HEK293T (cell line): Measurements from ENCODE around the gene MAP2K3.

ENCODE experiments used
- ARNT ChIP-seq: fragments of 450-650 bp; IDR thresholded peaks from 2 replicates; pipeline ENCODE4 v1.6.1; 2017; ENCODE audit warnings: mild to moderate bottlenecking
- BHLHE40 ChIP-seq: fragments of 450-650 bp; IDR thresholded peaks from 2 replicates; pipeline ENCODE4 v1.6.1; 2016; ENCODE audit warnings: mild to moderate bottlenecking, moderate library complexity, borderline replicate concordance
- CTBP1 ChIP-seq: fragments of 450-650 bp; IDR thresholded peaks from 2 replicates; pipeline ENCODE4 v1.6.1; 2016; ENCODE audit warnings: borderline replicate concordance
- ELF4 ChIP-seq: fragments of 450-650 bp; IDR thresholded peaks from 2 replicates; pipeline ENCODE4 v1.6.1; 2017; ENCODE audit warnings: antibody characterized with exemption
- FOXA1 ChIP-seq: fragments of 450-650 bp; IDR thresholded peaks from 2 replicates; pipeline ENCODE4 v1.6.1; 2016; ENCODE audit warnings: mild to moderate bottlenecking
- FOXK2 ChIP-seq: fragments of 450-650 bp; IDR thresholded peaks from 2 replicates; pipeline ENCODE4 v1.6.1; 2016; ENCODE audit warnings: mild to moderate bottlenecking
- FOXM1 ChIP-seq: fragments of 450-650 bp; IDR thresholded peaks from 2 replicates; pipeline ENCODE4 v1.6.1; 2017; ENCODE audit warnings: mild to moderate bottlenecking, borderline replicate concordance
- L3MBTL2 ChIP-seq: fragments of 450-650 bp; conservative IDR thresholded peaks from 2 replicates; pipeline ENCODE4 v1.6.1; 2016; ENCODE audit warnings: mild to moderate bottlenecking
- LEF1 ChIP-seq: fragments of 450-650 bp; IDR thresholded peaks from 2 replicates; pipeline ENCODE4 v1.6.1; 2017; ENCODE audit warnings: mild to moderate bottlenecking, borderline replicate concordance
- PKNOX1 ChIP-seq: fragments of 450-650 bp; IDR thresholded peaks from 2 replicates; pipeline ENCODE4 v1.6.1; 2016
- SP1 ChIP-seq: fragments of 450-650 bp; IDR thresholded peaks from 2 replicates; pipeline ENCODE4 v1.6.1; 2017
- SUZ12 ChIP-seq: fragments of 450-650 bp; IDR thresholded peaks from 2 replicates; pipeline ENCODE4 v1.6.1; 2016; ENCODE audit warnings: mild to moderate bottlenecking
- TARDBP ChIP-seq: fragments of 450-650 bp; IDR thresholded peaks from 2 replicates; pipeline ENCODE4 v1.6.1; 2016
- ZNF384 ChIP-seq: fragments of 450-650 bp; IDR thresholded peaks from 2 replicates; pipeline ENCODE4 v1.6.1; 2016

- TF ChIP-seq SUZ12 = no peak
- TF ChIP-seq BHLHE40 = no peak
- no peak for TF ChIP-seq L3MBTL2
- TF ChIP-seq ELF4 = no peak
- no peak for TF ChIP-seq FOXA1
- TF ChIP-seq SP1 = no peak
- no peak for TF ChIP-seq ZNF384
- no peak for TF ChIP-seq ARNT
- no peak for TF ChIP-seq TARDBP
- no peak for TF ChIP-seq FOXK2
- no peak for TF ChIP-seq CTBP1
- TF ChIP-seq PKNOX1 = no peak
- no peak for TF ChIP-seq FOXM1
- TF ChIP-seq LEF1 = no peak
Measured at GRCh38 chr17:21243516-21244303, 40.8 kb upstream of the MAP2K3 start.
